RWPE1 (cell line): ENCODE data around the gene PDK2.

ENCODE experiments used
- CTCF ChIA-PET: fragments of 350-600 bp; sonication (Branson Sonifier 250); formaldehyde crosslinking; extraction: SDS; loops from one replicate; lab custom pipeline; 2021; lab: Yijun Ruan, JAX
- POLR2A ChIA-PET: fragments of 400-600 bp; formaldehyde crosslinking; extraction: SDS; loops from one replicate; lab custom pipeline; 2020; ENCODE audit warnings: antibody characterized with exemption; ENCODE audit not compliant: low non-redundant PET; lab: Yijun Ruan, JAX
- DNase-seq: peaks from one replicate; pipeline ENCODE4 v3.0.0; 2012; ENCODE audit warnings: low spot score
- H3K27ac ChIP-seq: fragments of 450-650 bp; 2 replicates; pipeline ENCODE4 v1.5.1; 2017
- TF ChIP-seq, protein P1 (sequence below): fragments of 450-650 bp; conservative IDR thresholded peaks from 2 replicates; pipeline ENCODE4 v1.5.1; 2017; ENCODE audit warnings: low read depth, mild to moderate bottlenecking

Gene PDK2

DNA sequence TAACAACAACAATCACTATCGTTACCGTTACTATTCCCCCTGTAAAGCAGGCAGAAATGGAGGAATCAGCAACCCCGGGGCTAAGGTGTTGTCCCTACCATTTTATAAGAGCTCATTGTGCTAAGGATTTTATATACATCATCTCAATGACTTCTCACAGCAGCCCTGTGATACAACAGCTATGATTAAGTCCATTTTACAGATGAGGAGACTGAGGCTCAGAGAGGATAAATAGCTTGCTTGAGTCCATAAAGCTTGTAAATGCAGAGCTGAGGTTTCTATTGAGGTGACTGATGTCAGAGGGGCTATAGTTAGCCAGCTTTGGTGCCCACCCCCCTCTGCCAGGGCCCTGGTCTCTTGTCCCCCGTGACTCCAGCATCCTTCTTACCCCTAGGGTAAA, 16.7 kb upstream of the PDK2 start:
- TF ChIP-seq, protein P1, sequence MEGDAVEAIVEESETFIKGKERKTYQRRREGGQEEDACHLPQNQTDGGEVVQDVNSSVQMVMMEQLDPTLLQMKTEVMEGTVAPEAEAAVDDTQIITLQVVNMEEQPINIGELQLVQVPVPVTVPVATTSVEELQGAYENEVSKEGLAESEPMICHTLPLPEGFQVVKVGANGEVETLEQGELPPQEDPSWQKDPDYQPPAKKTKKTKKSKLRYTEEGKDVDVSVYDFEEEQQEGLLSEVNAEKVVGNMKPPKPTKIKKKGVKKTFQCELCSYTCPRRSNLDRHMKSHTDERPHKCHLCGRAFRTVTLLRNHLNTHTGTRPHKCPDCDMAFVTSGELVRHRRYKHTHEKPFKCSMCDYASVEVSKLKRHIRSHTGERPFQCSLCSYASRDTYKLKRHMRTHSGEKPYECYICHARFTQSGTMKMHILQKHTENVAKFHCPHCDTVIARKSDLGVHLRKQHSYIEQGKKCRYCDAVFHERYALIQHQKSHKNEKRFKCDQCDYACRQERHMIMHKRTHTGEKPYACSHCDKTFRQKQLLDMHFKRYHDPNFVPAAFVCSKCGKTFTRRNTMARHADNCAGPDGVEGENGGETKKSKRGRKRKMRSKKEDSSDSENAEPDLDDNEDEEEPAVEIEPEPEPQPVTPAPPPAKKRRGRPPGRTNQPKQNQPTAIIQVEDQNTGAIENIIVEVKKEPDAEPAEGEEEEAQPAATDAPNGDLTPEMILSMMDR, result no peak
- ChIA-PET CTCF (interaction anchor here (0.8 kb wide), 1 partner anchor 32 kb away, joined by 3 read pairs; no protein-coding TSS in a partner anchor), POLR2A (no interaction called here)
- no peak for DNase-seq
- peak overlapping the region; percentile 75 for H3K27ac ChIP-seq

DNA sequence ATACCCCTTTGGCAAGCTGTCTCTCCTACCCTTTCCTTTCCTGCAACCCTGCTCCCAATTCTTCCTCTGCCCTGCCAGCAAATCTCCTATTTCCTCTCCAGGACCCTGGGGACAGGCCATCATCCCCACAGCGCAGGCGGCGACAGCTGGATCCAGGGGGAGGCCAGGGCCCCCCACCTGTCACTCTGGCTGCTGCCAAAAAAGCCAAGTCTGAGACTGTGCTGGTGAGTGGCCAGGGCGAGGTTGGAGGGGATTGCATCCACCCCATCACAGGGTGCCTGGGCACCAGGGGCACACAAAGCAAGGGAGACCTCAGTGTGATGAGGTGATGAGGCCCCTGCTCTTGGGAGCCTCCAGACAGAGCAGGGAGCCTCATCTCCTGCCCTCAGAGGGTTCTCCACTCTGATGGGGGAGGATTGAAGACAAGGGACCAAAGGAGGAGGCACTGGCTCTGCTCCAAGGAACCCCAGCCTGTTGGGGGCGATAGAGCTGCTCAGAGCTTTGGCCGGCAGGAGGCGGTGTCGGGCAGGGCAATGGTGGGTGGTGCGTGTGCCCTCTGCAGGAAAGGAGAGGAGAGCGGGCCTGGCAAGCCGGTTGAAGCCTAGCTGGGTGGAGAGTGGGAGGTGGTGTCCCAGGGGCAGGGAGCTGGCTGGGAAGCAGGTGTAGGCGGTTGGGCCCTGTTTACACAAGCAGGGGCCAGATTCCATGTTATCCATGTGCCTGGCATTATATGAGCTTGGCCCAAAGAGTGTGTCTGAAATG, 15.6 kb upstream of the PDK2 start:
- no peak for DNase-seq
- ChIA-PET POLR2A (no interaction called here), CTCF (interaction anchor here (0.6 to 1.0 kb wide), 3 partner anchors 14 to 470 kb away, joined by 4 to 6 read pairs (median 4); no protein-coding TSS in a partner anchor)
- H3K27ac ChIP-seq, result peak overlapping the region; percentile 75
- TF ChIP-seq, protein P1, result peak; percentile 72

DNA sequence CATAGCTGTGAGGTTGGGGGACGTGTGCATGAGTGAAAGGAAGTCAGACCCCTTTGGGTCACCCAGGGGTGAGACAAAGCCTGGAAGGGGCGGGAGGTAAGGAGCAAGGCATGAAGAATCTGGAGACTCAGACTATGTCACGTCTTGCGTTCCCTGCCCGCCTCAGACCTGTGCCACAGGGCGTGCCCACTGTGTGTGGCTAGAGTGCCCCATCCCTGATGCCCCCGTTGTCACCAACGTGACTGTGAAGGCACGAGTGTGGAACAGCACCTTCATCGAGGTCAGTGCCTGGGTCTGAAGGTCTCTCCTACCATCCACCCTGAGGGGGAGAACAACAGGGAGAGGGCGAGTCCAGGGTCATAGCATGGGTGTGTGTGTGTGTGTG, 15.1 kb upstream of the PDK2 start:
- ChIA-PET CTCF (interaction anchor here (0.6 to 1.0 kb wide), 2 partner anchors 35 to 470 kb away, joined by 4 read pairs; no protein-coding TSS in a partner anchor), POLR2A (no interaction called here)
- DNase-seq, result no peak
- TF ChIP-seq, protein P1, result no peak
- peak overlapping the region; percentile 75 for H3K27ac ChIP-seq

DNA sequence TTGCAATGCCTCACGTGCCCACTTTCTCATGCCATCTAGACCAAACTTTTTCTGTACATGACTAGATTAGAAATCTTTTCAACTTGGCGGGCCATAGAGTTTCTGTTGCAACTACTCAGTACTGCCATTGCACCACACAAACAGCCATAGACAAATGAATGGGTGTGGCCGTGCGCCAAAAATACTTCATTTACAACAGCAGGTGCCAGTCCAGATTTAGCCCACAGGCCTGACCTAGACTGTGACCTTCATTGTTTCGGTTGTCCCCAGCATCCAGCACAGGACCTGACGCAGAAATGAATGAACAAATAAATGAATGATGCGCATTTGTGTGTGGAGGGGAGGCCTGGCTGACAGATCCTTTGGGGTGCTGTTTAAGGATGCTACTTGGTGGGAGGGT, 14.3 kb upstream of the PDK2 start:
- ChIA-PET POLR2A (no interaction called here), CTCF (no interaction called here)
- DNase-seq, result no peak
- H3K27ac ChIP-seq, result peak overlapping the region; percentile 75
- TF ChIP-seq, protein P1, result no peak

DNA sequence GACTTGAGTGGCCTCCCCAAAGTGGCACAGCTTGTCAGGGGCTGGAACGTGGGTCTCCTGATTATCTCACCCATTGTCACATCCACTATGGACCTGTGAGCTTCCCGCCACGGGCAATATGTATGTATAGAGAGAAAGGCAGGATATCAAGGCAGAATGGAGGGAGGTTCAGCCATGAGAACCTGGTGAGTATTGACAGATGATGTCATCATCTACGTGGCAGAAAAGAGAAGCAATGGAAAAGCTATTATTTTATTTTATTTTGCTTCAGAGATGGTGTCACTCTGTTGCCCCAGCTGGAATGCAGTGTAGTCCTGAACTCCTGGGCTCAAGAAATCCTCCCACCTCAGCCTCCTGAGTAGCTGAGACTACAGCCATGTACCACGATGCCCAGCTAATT, 13.4 kb upstream of the PDK2 start:
- ChIA-PET POLR2A (no interaction called here), CTCF (no interaction called here)
- DNase-seq, result no peak
- H3K27ac ChIP-seq, result peak overlapping the region; percentile 75
- TF ChIP-seq, protein P1, result no peak

DNA sequence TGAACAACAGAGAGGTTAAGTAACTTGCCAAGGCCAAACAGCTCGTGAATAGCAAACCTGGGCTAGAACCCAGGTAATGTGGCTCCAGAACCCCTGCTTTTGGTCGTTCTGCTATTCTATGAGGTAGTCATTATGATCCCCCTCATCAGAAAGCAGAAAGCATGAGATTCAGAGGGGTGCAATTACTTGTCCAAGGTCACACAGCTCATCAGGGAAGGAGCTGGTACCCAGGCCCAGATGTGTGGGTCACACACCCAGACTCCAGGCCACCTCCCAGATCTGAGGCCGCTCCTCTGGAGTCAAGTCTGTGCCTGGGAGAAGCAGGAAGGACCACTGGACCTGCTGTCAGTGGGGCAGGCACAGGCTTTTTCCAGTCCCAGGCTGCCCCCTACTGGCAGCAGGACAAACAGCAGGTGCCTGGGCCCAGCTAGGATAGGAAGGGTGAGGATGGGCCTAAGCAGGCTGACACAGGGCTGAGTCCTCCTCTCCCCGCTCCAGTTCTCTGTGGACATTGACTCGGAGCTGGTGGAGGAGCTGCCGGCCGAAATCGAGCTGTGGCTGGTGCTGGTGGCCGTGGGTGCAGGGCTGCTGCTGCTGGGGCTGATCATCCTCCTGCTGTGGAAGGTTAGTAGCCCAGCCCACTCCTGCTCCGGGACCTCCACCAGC, 7.8 kb upstream of the PDK2 start:
- TF ChIP-seq, protein P1, result peak; percentile 94
- ChIA-PET CTCF (interaction anchor here (0.6 to 1.9 kb wide), 11 partner anchors 9 to 194 kb away, joined by 3 to 17 read pairs (median 3); partner anchors contain the start of gene ITGA3), POLR2A (no interaction called here)
- DNase-seq, result peak; percentile 60
- H3K27ac ChIP-seq, result peak overlapping the region; percentile 85
